Middle frontal gyrus (tissue), 1 donor: ENCODE results near the gene CHST8.

ENCODE experiments used
- DNase-seq: peaks from one replicate; pipeline ENCODE4 v3.0.0-alpha.2; 2015; ENCODE audit warnings: low spot score; ENCODE audit errors: extremely low spot score

CHST8 gene

GRCh38 chr19:33785795-33786194 is 164.0 kb downstream of the CHST8 start:
- no peak for DNase-seq

GRCh38 chr19:33788676-33789075 is 166.9 kb downstream of the CHST8 start:
- DNase-seq: no peak

- no peak for DNase-seq
These were observed 167.6 kb downstream of the CHST8 start for GRCh38 chr19:33789344-33789743.

GRCh38 chr19:33794683-33795369 is 173.1 kb downstream of the CHST8 start:
- DNase-seq: no peak

- DNase-seq: no peak
These were observed 173.8 kb downstream of the CHST8 start for GRCh38 chr19:33795370-33796163.

- no peak for DNase-seq
These were observed 174.6 kb downstream of the CHST8 start, which contains the start of gene KCTD15 for GRCh38 chr19:33796164-33796875. KCTD15 (plus strand) TSS chr19:33796870; CDS start chr19:33800455, 3,585 bp downstream.

GRCh38 chr19:33797802-33798671 is 176.3 kb downstream of the CHST8 start:
- DNase-seq: no peak

GRCh38 chr19:33798681-33799111 is 176.9 kb downstream of the CHST8 start:
- DNase-seq: no peak

GRCh38 chr19:33799476-33799875 is 177.7 kb downstream of the CHST8 start:
- no peak for DNase-seq

- DNase-seq: no peak
These were observed 178.4 kb downstream of the CHST8 start for GRCh38 chr19:33800012-33800680.

- DNase-seq: no peak
These were observed 179.7 kb downstream of the CHST8 start for GRCh38 chr19:33801411-33801810.

- no peak for DNase-seq
These were observed 180.2 kb downstream of the CHST8 start for GRCh38 chr19:33802001-33802400.

GRCh38 chr19:33802801-33803200 is 181.0 kb downstream of the CHST8 start:
- no peak for DNase-seq

GRCh38 chr19:33803383-33803782 is 181.6 kb downstream of the CHST8 start:
- no peak for DNase-seq

- no peak for DNase-seq
These were observed 182.5 kb downstream of the CHST8 start for GRCh38 chr19:33804021-33804799.

- DNase-seq: no peak
These were observed 183.6 kb downstream of the CHST8 start for GRCh38 chr19:33805313-33805712.

- DNase-seq: no peak
These were observed 184.2 kb downstream of the CHST8 start for GRCh38 chr19:33805840-33806433.

GRCh38 chr19:33806434-33806881 is 184.7 kb downstream of the CHST8 start:
- DNase-seq: no peak

- no peak for DNase-seq
These were observed 186.6 kb downstream of the CHST8 start for GRCh38 chr19:33808399-33808798.
